ENCODE results near the gene GNG2.

Gene GNG2

GRCh38 chr14:51951656-51952055 lies 91.2 kb downstream of the GNG2 start:
- DNase-seq, result no peak

DNA sequence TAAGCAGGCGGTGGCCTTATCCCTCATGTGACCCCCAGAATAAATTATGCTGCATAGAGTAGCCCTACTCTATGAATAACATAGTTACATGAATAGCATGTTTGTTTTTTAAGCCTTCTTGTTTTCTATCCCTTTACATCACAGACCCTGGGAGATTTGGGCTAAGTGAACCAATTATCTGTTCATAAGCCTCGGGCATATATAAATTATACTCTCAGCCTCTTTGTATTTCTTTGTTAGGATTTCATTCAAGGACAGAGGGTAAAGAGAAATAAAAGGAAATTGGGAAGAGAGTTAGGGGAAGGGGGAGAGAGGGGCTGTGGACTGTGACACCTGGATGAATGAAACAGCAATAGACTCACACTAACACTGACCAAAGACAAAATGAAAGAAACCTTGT lies 93.6 kb downstream of the GNG2 start:
- DNase-seq, result no peak

GRCh38 chr14:51954657-51955056 lies 94.2 kb downstream of the GNG2 start:
- DNase-seq, result no peak

- no peak for DNase-seq
Measured at GRCh38 chr14:51957950-51958349, 97.5 kb downstream of the GNG2 start.

DNA sequence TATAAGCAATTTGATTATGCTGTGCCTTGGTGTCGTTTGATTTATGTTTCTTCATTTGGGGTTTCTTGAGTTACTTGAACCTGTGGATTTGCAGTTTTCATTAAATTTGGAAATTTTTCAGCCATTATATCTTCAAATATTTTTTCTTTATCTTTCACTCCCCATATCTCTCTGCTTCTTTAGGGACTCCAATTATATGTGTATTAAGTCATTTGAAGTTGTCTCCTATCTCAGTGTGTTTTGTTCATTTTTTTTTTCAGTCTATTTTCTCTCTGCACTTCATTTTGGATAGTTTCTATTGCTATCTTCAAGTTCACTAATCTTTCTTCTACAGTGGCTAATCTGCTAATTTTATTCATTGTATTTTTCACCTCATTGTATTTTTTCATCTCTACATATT lies 99.5 kb downstream of the GNG2 start:
- DNase-seq, result no peak

DNA sequence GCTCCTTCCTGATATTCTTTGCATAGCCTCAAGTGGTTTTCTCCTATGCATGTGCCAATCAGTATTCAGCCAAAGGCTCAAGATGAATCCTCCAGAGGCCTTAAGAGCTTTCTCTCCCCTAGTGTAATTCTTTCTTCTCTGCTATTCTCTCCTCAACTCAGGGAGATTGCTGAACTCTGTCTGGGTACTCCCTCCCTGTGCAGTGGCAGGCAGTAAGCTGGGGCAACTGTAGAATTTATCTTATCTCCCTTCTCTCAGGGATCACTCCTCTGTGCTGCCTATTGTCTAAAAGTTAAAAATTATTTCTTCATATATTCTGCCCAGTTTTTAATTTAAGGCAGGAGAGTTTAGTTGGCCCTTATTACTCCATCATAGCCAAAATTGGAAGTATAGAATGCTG lies 100.5 kb downstream of the GNG2 start:
- no peak for DNase-seq

- DNase-seq, result no peak
Measured at GRCh38 chr14:51962711-51963110, 102.3 kb downstream of the GNG2 start.

DNA sequence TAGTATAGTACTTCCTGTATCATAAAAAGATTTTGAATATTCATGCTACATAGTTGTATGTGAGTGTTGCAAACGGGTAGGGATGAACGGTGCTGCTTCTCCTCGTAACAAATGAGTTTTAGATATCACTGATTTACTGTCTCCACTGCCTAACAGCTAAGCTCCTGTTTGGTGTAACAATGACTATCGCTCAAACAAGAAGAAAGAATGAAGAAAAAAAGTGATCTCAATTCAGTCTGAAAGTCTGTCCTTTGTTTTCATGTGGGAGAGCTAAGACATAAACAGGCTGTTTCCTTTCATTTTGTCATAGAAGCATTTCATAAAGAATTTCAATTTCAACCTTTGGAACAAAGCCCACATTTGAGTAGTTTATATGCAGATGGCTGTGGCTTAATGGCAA lies 102.9 kb downstream of the GNG2 start:
- no peak for DNase-seq

DNA sequence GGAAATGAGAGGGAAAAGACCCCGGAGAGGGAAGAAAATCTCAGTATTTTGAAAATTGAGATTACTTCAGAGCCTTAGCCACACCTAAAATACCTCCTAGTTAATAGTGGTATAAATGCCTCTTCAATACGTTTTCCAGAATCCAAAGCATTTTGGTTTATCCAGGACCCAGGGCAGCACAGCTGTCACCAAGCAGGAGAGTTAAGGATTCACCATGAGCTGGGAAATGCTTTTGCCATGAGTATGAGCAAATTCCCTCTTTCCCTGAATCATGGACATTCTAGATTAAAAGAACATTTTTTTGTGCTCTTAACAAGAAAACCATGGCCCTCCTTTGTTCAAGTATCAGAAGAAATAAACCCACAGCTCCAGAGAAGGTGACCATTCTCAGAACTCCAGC lies 107.1 kb downstream of the GNG2 start:
- no peak for DNase-seq

DNA sequence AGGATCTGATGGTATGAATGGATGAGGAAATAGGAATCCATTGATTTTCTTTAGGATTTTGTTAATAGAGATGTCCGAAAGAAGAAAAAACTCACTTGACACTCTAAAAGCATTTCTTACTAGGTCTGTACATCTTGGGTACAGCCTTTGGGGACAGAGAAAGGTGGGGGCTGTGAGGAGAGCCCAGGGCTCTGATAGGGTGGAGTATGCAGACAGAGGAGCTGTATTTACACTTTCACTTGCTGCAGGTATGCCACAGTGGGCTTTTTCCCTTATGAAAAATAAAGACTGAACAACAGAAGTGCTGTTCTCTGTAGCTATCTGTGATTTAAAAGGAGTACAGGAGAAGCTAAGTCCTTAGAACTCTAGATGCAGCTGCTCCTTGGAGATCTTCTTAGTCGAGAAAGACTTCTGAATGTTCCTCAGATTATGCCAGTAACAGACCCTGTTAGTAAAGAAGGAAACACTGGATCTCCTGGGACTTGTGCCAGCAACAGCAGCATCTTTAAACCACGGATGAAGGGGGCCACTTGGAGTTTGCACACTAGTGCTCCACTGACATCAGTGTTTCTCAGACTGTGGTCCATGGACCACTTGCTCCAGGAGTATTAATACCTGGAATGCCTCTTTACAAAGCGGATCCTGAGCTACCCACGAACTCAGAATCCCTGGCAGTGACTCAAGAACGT lies 109.6 kb downstream of the GNG2 start:
- no peak for DNase-seq

- DNase-seq, result no peak
Measured at GRCh38 chr14:51972566-51972965, 112.2 kb downstream of the GNG2 start.

DNA sequence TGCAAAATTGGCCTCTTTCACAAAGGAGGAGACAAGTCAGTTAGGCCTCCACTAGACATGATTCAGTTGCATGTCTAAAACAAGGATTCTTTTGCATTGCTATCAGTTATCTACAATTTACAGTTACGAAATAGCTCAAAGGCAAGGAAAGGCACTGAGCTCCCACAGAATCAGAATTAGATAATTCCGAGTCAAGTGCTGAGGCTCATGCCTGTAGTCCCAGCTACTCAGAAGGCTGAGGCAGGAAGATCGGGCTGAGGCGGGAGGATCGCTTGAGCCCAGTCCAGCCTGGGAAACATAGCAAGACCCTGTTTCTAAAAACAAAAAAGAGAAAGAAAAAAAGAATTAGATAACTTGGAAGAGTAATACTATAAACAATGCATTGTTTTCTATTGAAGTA lies 116.7 kb downstream of the GNG2 start:
- no peak for DNase-seq

GRCh38 chr14:51978681-51979085 lies 118.3 kb downstream of the GNG2 start:
- no peak for DNase-seq

DNA sequence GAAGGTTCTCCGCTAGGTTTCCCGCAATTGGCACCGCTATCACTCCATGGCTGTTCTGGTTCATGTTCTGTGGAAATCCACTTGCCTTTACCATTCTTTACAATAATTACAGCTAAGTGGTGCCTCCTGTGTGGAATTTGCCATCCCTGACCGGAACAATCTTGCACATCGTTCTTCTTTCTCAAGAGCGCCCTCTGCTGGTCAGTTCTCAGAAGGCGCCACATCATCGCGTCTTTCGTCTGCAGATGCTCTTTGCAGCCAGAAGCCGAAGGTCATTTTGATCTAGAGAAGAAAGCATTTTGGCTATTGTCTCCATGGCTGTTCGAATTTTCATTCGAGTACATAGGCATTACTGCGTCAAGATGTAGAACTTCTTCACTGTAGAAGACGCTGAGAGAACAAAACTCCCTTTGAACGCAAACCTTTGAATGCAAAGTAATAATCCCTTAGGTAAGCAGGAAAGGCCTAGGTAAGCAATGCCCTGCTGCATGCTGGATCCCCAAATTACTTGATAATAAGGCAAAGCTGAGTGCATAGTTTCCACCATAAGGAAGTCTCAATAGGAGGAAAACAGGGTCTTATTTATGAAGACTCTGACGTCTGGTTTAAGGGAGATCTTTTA lies 118.8 kb downstream of the GNG2 start:
- peak; percentile 74 to 88 for DNase-seq

DNA sequence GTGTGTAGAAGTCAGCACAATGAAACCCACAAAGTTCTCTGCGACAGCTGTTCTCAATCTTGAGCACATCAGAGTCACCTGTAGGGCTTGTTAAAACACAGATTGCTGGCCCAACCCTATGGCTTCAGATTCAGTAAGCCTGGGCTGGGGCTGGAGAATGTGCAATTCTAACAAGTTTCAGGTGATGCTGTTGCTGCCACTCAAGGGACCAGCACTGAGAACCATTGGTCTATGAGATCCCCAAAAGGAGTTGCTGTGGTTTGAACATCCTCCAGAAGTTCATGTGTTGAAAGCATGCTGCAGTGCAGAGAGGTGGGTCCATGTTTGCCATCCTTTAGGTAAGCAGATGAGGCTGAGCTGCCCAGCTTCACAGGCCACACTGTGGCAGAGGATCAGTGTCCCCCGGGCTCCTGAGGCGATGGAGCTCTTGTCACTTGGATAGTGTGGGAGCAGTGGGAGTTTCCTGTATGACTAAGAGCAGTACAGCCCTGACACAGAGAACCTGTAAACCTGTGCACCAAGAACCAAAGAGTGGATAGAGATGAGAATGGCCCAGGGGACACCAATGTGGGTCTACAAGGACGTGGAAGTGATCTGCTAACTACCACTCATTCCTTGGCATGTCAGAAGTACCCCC lies 120.9 kb downstream of the GNG2 start:
- no peak for DNase-seq

DNA sequence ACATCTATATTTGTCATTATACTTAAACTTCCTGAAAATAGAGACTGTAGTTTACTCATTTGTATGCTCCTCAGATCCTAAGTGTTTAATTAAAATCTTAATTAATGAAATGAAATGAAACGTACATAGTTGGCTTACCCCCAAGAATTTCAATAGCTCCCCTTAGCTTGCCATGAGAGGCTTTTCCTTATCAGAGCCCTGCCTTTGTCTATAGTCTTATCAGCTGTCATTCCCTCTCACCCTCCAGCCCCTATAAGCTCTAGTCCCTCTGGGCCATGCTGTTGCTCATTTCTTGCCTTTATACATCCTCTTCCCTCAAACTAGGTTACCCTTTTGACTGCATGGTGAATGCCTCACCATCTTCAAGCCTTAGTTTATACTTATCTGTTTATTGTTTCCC lies 127.8 kb downstream of the GNG2 start:
- DNase-seq, result no peak

GRCh38 chr14:51989293-51990234 lies 129.2 kb downstream of the GNG2 start, which contains the start of gene RTRAF:
RTRAF (plus strand) TSS chr14:51989546; CDS start chr14:51989640, 94 bp downstream.
- DNase-seq, result peak; percentile 89

DNA sequence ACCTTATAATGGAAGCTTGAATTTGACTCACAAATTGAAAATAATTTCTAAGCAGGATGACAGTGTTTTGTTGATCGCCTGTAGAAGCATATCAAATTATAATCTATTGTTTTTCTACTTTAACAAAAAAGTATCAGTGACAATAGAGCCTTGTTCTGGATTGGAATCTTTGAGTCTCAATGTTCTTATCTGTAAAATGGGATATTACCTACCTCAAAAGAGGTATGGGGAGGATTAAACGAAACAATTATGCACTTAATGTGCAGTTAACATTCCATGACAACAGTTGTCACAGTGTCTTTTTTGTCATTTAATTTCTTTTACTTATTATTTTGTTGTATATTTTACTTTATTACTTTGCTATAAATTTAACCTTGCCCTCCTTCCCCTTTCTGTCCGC lies 130.1 kb downstream of the GNG2 start:
- no peak for DNase-seq

- no peak for DNase-seq
Measured at GRCh38 chr14:51993285-51993920, 133.0 kb downstream of the GNG2 start.

DNA sequence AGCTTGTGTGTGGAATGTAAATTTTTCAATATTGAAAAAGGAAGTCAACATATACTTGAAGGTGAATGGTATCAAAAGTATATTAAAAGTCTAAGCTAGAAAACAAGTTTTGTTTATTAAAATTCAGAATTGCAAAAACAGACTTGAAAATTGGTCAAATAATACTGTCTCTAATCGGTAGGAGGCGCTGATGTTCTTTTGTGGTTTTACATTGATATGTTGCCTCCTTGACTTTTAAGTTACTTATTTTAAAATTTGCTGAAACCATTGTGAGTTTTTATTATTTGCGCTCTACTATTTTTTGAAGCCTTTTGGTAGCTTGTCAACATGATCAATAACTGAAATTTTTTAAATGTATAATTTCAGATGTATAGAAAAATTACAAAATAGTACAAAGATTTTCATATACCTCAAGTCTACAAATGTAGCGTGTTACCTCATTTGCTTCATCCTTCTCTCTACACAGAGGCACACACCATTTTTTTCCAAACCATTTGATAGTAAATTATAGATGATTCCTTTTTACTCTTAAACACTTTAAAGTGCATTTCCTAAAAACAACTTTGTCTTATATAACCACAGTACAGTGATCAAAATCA lies 135.8 kb downstream of the GNG2 start:
- no peak for DNase-seq

- no peak for DNase-seq
Measured at GRCh38 chr14:51998348-51998747, 137.9 kb downstream of the GNG2 start.

GRCh38 chr14:51999084-51999483 lies 138.7 kb downstream of the GNG2 start:
- DNase-seq, result no peak
